Kidney (tissue), 14 donors: ENCODE data around the gene UBE2L3. TPM values are rescaled to one million over a fixed set of nuclear protein-coding genes. Genes with fewer than 3 reads are reported as not detected.
A peak's percentile ranks its signal among the peaks of the same experiment; 100 is the strongest.
"Not testable (repeated sequence)": the region's sequence is repeated elsewhere in the genome, so short reads cannot be mapped to it uniquely, and the experiment has no call there.

Experiments used
- DNase-seq, 5 donors: peaks; one replicate each; pipeline ENCODE4 v3.0.0-alpha.2; 2013 to 2020
- FAIRE-seq: peaks from 2 replicates; lab custom pipeline; 2012; peaks lifted over from hg19 to GRCh38; lab: Jason Lieb, UNC
- H3K27ac ChIP-seq, 2 donors: one replicate each; pipeline ENCODE4 v1.7.0; 2013; ENCODE audit warnings: low read depth in 2 of 2, low read length in 2 of 2, inconsistent platforms in 1 of 2
- H3K27me3 ChIP-seq: one replicate; pipeline ENCODE4 v1.7.1; 2013; ENCODE audit warnings: low read length, inconsistent platforms; ENCODE audit not compliant: control insufficient read depth, insufficient read depth
- H3K36me3 ChIP-seq, 3 donors: one replicate each; pipeline versions ENCODE4 v1.7.0 to v1.7.1; 2013; ENCODE audit warnings: low read length in 3 of 3, control low read depth in 1 of 3, inconsistent platforms in 1 of 3; ENCODE audit not compliant: insufficient read depth in 3 of 3, control insufficient read depth in 2 of 3
- H3K4me1 ChIP-seq, 3 donors: one replicate each; pipeline versions ENCODE4 v1.7.0 to v1.7.1; 2013; ENCODE audit warnings: low read length in 3 of 3, inconsistent platforms in 1 of 3, low read depth in 1 of 3; ENCODE audit not compliant: control insufficient read depth in 2 of 3, insufficient read depth in 2 of 3
- H3K4me3 ChIP-seq, 3 donors: one replicate each; pipeline versions ENCODE4 v1.7.0 to v1.8.1; 2013; ENCODE audit warnings: low read length in 3 of 3, control low read depth in 1 of 3, inconsistent platforms in 1 of 3
- H3K9ac ChIP-seq, 3 donors: one replicate each; pipeline versions ENCODE4 v1.7.0 to v1.7.1; 2013; ENCODE audit warnings: low read length in 3 of 3, control low read depth in 1 of 3, inconsistent platforms in 1 of 3
- H3K9me3 ChIP-seq, 3 donors: one replicate each; pipeline versions ENCODE4 v1.7.0 to v1.7.1; 2013; ENCODE audit warnings: low read length in 3 of 3, control low read depth in 1 of 3, inconsistent platforms in 1 of 3; ENCODE audit not compliant: control insufficient read depth in 2 of 3, insufficient read depth in 1 of 3
- CTCF ChIP-seq: IDR thresholded peaks from 3 replicates; pipeline ENCODE4 v1.5.1; 2012; ENCODE audit warnings: mild to moderate bottlenecking, moderate library complexity, borderline replicate concordance; ENCODE audit not compliant: insufficient read depth; ENCODE audit errors: extremely low read depth
- intact Hi-C: fragments of 100-400 bp; cut with DNase I; formaldehyde crosslinking; loops from one replicate; pipeline ENCODE4 v1.11.1; 2022
- polyA plus RNA-seq: library from polyadenylated mRNA; stranded (reverse); fragments of 350-450 nt; fragmentation: Illumina TruSeq; extraction: RNeasy Lipid Tissue Mini Kit (QIAGEN cat#74804); gene quantifications from one replicate; pipeline ENCODE4 v1.2.3, GENCODE V29; 2014; ENCODE audit warnings: low read depth, low replicate concordance; ENCODE audit not compliant: insufficient read depth
- total RNA-seq: library from RNA; stranded (reverse); fragmentation: NEBNext Ultra II Directional; extraction: Animal tissue kit (Norgen Biotek cat#: 25700); gene quantifications from one replicate; pipeline ENCODE4 v1.2.1, GENCODE V29; 2021
- donor health status: control.
- donor health status: control.
- donor health status: control.
- donor health status: control.
- donor health status: control.
- donor health status: DM: yes; HTN: yes; CAD: no.
- donor health status: Normal renal cell carcinoma (clear cell type).

The UBE2L3 gene
- total and polyA plus RNA-seq, 2 donors from 2014 or later, result 45.8 to 70.0 TPM

- no peak for TF ChIP-seq CTCF
- no peak for DNase-seq
- no peak overlapping the region for H3K27ac ChIP-seq
- no peaks in the 10 kb centered on the region for H3K9me3 ChIP-seq
- H3K4me3 ChIP-seq, result no peak overlapping the region
- H3K4me1 ChIP-seq, result peaks cover 0 to 48% (median 32%) of the 10 kb centered on the region in 3 donors
- no peaks in the 10 kb centered on the region for H3K27me3 ChIP-seq
- H3K9ac ChIP-seq, result no peak overlapping the region
- intact Hi-C loops, result no loop called here
- FAIRE-seq, result no peak
- no peaks in the 10 kb centered on the region for H3K36me3 ChIP-seq
These were observed 5.8 kb downstream of the UBE2L3 start for GRCh38 chr22:21573293-21573734.

- Histone ChIP-seq H3K36me3 (no peaks in the 10 kb centered on the region), H3K4me3 (no peak overlapping the region), H3K9ac (no peak overlapping the region), H3K27ac (no peak overlapping the region), H3K4me1 (peaks cover 0 to 48% (median 32%) of the 10 kb centered on the region in 3 donors), H3K27me3 (no peaks in the 10 kb centered on the region), H3K9me3 (no peaks in the 10 kb centered on the region)
- intact Hi-C loops, result no loop called here
- DNase-seq (peak in 1 of 5 donors; percentile 24), FAIRE-seq (no peak)
- TF ChIP-seq CTCF, result no peak
These were observed 6.4 kb downstream of the UBE2L3 start for GRCh38 chr22:21573750-21574494.

GRCh38 chr22:21579474-21579851 is 11.9 kb downstream of the UBE2L3 start:
- H3K4me3 ChIP-seq, result no peak overlapping the region
- DNase-seq (no peak), FAIRE-seq (no peak)
- no peaks in the 10 kb centered on the region for H3K27me3 ChIP-seq
- H3K27ac ChIP-seq, result no peak overlapping the region
- peaks cover 0 to 14% (median 8%) of the 10 kb centered on the region in 3 donors for H3K4me1 ChIP-seq
- no peak overlapping the region for H3K9ac ChIP-seq
- intact Hi-C loops, result no loop called here
- TF ChIP-seq CTCF, result no peak
- no peaks in the 10 kb centered on the region for H3K36me3 ChIP-seq
- H3K9me3 ChIP-seq, result no peaks in the 10 kb centered on the region

GRCh38 chr22:21580623-21581007 is 13.1 kb downstream of the UBE2L3 start:
- DNase-seq, intact Hi-C loops, H3K9me3 ChIP-seq, H3K27ac ChIP-seq, H3K36me3 ChIP-seq, H3K27me3 ChIP-seq, H3K4me3 ChIP-seq, FAIRE-seq, H3K9ac ChIP-seq: not testable (repeated sequence)
- H3K4me1 ChIP-seq, result peaks cover 0 to 16% (median 8%) of the 10 kb centered on the region in 3 donors

GRCh38 chr22:21581009-21581713 is 13.6 kb downstream of the UBE2L3 start:
- DNase-seq, H3K36me3 ChIP-seq, intact Hi-C loops, FAIRE-seq, H3K4me3 ChIP-seq, H3K9ac ChIP-seq, H3K9me3 ChIP-seq, H3K27me3 ChIP-seq, H3K27ac ChIP-seq: not testable (repeated sequence)
- H3K4me1 ChIP-seq, result peaks cover 0 to 16% (median 8%) of the 10 kb centered on the region in 3 donors
